Measurements from ENCODE around the gene GAS6.

DNA sequence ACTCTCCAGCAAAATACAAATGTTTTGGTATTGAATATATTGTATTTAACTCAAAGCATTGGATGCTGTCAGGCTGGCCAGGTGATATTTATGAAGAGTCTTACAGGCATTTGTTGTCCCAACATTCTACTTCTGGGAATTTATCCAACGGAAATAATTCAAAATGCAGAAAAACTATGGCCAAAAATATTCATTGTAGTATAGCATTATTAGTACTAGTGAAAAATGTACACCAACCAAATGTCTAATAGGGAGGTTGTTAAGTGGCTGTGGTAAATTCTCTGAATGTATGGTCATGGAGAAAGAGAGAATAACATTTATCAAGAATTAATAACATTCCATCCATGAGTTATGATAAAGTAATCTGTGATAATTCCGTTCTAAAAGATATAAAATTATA is 38.6 kb upstream of the GAS6 start:
- TF ChIP-seq, protein P1, sequence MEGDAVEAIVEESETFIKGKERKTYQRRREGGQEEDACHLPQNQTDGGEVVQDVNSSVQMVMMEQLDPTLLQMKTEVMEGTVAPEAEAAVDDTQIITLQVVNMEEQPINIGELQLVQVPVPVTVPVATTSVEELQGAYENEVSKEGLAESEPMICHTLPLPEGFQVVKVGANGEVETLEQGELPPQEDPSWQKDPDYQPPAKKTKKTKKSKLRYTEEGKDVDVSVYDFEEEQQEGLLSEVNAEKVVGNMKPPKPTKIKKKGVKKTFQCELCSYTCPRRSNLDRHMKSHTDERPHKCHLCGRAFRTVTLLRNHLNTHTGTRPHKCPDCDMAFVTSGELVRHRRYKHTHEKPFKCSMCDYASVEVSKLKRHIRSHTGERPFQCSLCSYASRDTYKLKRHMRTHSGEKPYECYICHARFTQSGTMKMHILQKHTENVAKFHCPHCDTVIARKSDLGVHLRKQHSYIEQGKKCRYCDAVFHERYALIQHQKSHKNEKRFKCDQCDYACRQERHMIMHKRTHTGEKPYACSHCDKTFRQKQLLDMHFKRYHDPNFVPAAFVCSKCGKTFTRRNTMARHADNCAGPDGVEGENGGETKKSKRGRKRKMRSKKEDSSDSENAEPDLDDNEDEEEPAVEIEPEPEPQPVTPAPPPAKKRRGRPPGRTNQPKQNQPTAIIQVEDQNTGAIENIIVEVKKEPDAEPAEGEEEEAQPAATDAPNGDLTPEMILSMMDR (IDR thresholded peaks at IDR 0.05; ENCODE audit: low read length), result no peak
- no peak for TF ChIP-seq EZH2phosphoT487 (IDR thresholded peaks at IDR 0.05; ENCODE audit: low read length)
- no peak for TF ChIP-seq EZH2 (optimal IDR thresholded peaks at IDR 0.05; ENCODE audit: low read depth, low read length)
